HFFc6 (cell line): ENCODE measurements around the gene UBE2D2. TPM values are rescaled to one million over a fixed set of nuclear protein-coding genes. Genes with fewer than 3 reads are reported as not detected.

Source experiments
- DNase-seq: peaks from one replicate; pipeline ENCODE4 v3.0.0-alpha.2; 2018
- H3K27ac Mint-ChIP-seq: 2 replicates; pipeline ENCODE4 v1.8.0; 2020; ENCODE audit warnings: mild to moderate bottlenecking, mixed read lengths
- H3K27me3 Mint-ChIP-seq: 2 replicates; pipeline ENCODE4 v1.8.0; 2021; ENCODE audit warnings: mild to moderate bottlenecking, moderate library complexity, mixed read lengths; ENCODE audit not compliant: insufficient read depth
- H3K36me3 Mint-ChIP-seq: 2 replicates; pipeline ENCODE4 v1.8.0; 2021; ENCODE audit warnings: low read depth, mixed read lengths
- H3K4me1 Mint-ChIP-seq: 2 replicates; pipeline ENCODE4 v1.8.0; 2020; ENCODE audit warnings: low read depth, mixed read lengths
- H3K4me3 Mint-ChIP-seq: 2 replicates; pipeline ENCODE4 v1.8.0; 2020; ENCODE audit warnings: mild to moderate bottlenecking, moderate library complexity, mixed read lengths
- H3K9me3 Mint-ChIP-seq: 2 replicates; pipeline ENCODE4 v1.8.0; 2020; ENCODE audit warnings: mild to moderate bottlenecking, mixed read lengths
- CTCF ChIP-seq: fragments of 200-600 bp; sonication (generic); IDR thresholded peaks from 2 replicates; pipeline ENCODE4 v1.5.0; 2021; ENCODE audit warnings: antibody characterized with exemption, mild to moderate bottlenecking
- total RNA-seq, 6 experiments: library from RNA; stranded (reverse); fragmentation: NEBNext Ultra II Directional; extraction: Animal tissue kit (Norgen Biotek cat#: 25700); gene quantifications; 2 replicates in 1 of 6; 3 replicates in 5 of 6; pipeline ENCODE4 v1.2.3, GENCODE V29; 2021

UBE2D2 gene
- total RNA-seq, 6 experiments from 2014 or later: 113 to 144 (median 123) TPM

- H3K27me3 Mint-ChIP-seq: no peaks in the 10 kb centered on the region; the same call in 1 of the 2 replicates
Measured at GRCh38 chr5:139653616-139654015, 92.5 kb downstream of the UBE2D2 start.

GRCh38 chr5:139654464-139654863 lies 93.3 kb downstream of the UBE2D2 start:
- peaks cover 81% of the 10 kb centered on the region for H3K4me1 Mint-ChIP-seq
- no peak for TF ChIP-seq CTCF
- H3K27ac Mint-ChIP-seq: peak overlapping the region; percentile 97
- no peak for DNase-seq
- H3K36me3 Mint-ChIP-seq: no peaks in the 10 kb centered on the region
- H3K9me3 Mint-ChIP-seq: no peaks in the 10 kb centered on the region
- H3K27me3 Mint-ChIP-seq: no peaks in the 10 kb centered on the region; the same call in 1 of the 2 replicates
- H3K4me3 Mint-ChIP-seq: peak overlapping the region; percentile 53; the same call in 1 of the 2 replicates

More at GRCh38 chr5:139653616-139654015, 92.5 kb downstream of the UBE2D2 start:
- peak overlapping the region; percentile 85 for H3K4me3 Mint-ChIP-seq
- H3K36me3 Mint-ChIP-seq: no peaks in the 10 kb centered on the region
- DNase-seq: no peak
- no peak for TF ChIP-seq CTCF
- H3K4me1 Mint-ChIP-seq: peaks cover 74% of the 10 kb centered on the region
- no peaks in the 10 kb centered on the region for H3K9me3 Mint-ChIP-seq
- H3K27ac Mint-ChIP-seq: peak overlapping the region; percentile 97

GRCh38 chr5:139654871-139655491 lies 93.8 kb downstream of the UBE2D2 start:
- no peak for DNase-seq
- H3K4me3 Mint-ChIP-seq: peak overlapping the region; percentile 49; the same call in 1 of the 2 replicates
- TF ChIP-seq CTCF: no peak
- no peaks in the 10 kb centered on the region for H3K9me3 Mint-ChIP-seq
- H3K27ac Mint-ChIP-seq: peak overlapping the region; percentile 97
- no peaks in the 10 kb centered on the region; the same call in 1 of the 2 replicates for H3K27me3 Mint-ChIP-seq
- peaks cover 85% of the 10 kb centered on the region for H3K4me1 Mint-ChIP-seq
- no peaks in the 10 kb centered on the region for H3K36me3 Mint-ChIP-seq

- peak; percentile 37 for DNase-seq
- H3K27me3 Mint-ChIP-seq: no peaks in the 10 kb centered on the region; the same call in 1 of the 2 replicates
- peak overlapping the region; percentile 97 for H3K27ac Mint-ChIP-seq
- TF ChIP-seq CTCF: no peak
- no peaks in the 10 kb centered on the region for H3K36me3 Mint-ChIP-seq
- no peaks in the 10 kb centered on the region for H3K9me3 Mint-ChIP-seq
- peak overlapping the region; percentile 65 for H3K4me3 Mint-ChIP-seq
- H3K4me1 Mint-ChIP-seq: peaks cover 91% of the 10 kb centered on the region
Measured at GRCh38 chr5:139655727-139656271, 94.7 kb downstream of the UBE2D2 start.

- peak overlapping the region; percentile 89 for H3K27ac Mint-ChIP-seq
- peak overlapping the region; percentile 30 for H3K4me3 Mint-ChIP-seq
- TF ChIP-seq CTCF: no peak
Measured at GRCh38 chr5:139657363-139658321, 96.5 kb downstream of the UBE2D2 start.

More at GRCh38 chr5:139657363-139658321, 96.5 kb downstream of the UBE2D2 start:
- H3K4me1 Mint-ChIP-seq: peaks cover 85% of the 10 kb centered on the region
- peak; percentile 67 for DNase-seq
- no peaks in the 10 kb centered on the region for H3K9me3 Mint-ChIP-seq
- no peaks in the 10 kb centered on the region; the same call in 1 of the 2 replicates for H3K27me3 Mint-ChIP-seq
- no peaks in the 10 kb centered on the region for H3K36me3 Mint-ChIP-seq
